Calu3 (cell line): ENCODE results near the gene DOCK9. TPM values are rescaled to one million over a fixed set of nuclear protein-coding genes. Genes with fewer than 3 reads are reported as not detected.

ENCODE experiments used
- BruUV-seq: library from RNA; stranded (reverse); fragments of 400-500 nt; replicated peaks from 2 replicates; lab custom pipeline; 2021; lab: Mats Ljungman, UMichigan
- CTCF ChIA-PET: fragments of 300-600 bp; sonication (Branson Sonifier 250); formaldehyde crosslinking; loops from one replicate; lab custom pipeline; 2022; ENCODE audit warnings: antibody characterized with exemption; lab: Charles Lee
- DNase-seq: peaks from one replicate; pipeline ENCODE4 v3.0.0; 2022
- H3K27ac Mint-ChIP-seq: one replicate; pipeline ENCODE4 v1.8.0; 2022; ENCODE audit warnings: mixed read lengths; ENCODE audit not compliant: unreplicated experiment
- H3K27me3 Mint-ChIP-seq: one replicate; pipeline ENCODE4 v1.8.0; 2022; ENCODE audit warnings: mixed read lengths; ENCODE audit not compliant: unreplicated experiment
- H3K36me3 Mint-ChIP-seq: one replicate; pipeline ENCODE4 v1.8.0; 2022; ENCODE audit warnings: mild to moderate bottlenecking, moderate library complexity, mixed read lengths; ENCODE audit not compliant: insufficient read depth, unreplicated experiment
- H3K4me1 Mint-ChIP-seq: one replicate; pipeline ENCODE4 v1.8.0; 2022; ENCODE audit warnings: mild to moderate bottlenecking, low read depth, mixed read lengths; ENCODE audit not compliant: unreplicated experiment
- H3K4me3 Mint-ChIP-seq: one replicate; pipeline ENCODE4 v1.8.0; 2022; ENCODE audit warnings: mild to moderate bottlenecking, low read depth, moderate library complexity, mixed read lengths; ENCODE audit not compliant: unreplicated experiment
- H3K9me3 Mint-ChIP-seq: one replicate; pipeline ENCODE4 v1.8.0; 2022; ENCODE audit warnings: low read depth, mixed read lengths; ENCODE audit not compliant: unreplicated experiment
- intact Hi-C: fragments of 100-400 bp; cut with micrococcal nuclease; formaldehyde crosslinking; loops from one replicate; pipeline ENCODE4 v1.10.0; 2022; ENCODE audit not compliant: unreplicated experiment
- total RNA-seq: library from RNA; stranded (reverse); gene quantifications from 2 replicates; pipeline ENCODE4 v1.2.3, GENCODE V29; 2022
- TF ChIP-seq, protein P1 (sequence below): fragments of 200-600 bp; IDR thresholded peaks from one replicate; pipeline ENCODE4 v1.8.0; 2022; ENCODE audit warnings: antibody characterized with exemption; ENCODE audit not compliant: unreplicated experiment

DOCK9 gene
- total RNA-seq, 1 experiment from 2014 or later, result 26.2 TPM

DNA sequence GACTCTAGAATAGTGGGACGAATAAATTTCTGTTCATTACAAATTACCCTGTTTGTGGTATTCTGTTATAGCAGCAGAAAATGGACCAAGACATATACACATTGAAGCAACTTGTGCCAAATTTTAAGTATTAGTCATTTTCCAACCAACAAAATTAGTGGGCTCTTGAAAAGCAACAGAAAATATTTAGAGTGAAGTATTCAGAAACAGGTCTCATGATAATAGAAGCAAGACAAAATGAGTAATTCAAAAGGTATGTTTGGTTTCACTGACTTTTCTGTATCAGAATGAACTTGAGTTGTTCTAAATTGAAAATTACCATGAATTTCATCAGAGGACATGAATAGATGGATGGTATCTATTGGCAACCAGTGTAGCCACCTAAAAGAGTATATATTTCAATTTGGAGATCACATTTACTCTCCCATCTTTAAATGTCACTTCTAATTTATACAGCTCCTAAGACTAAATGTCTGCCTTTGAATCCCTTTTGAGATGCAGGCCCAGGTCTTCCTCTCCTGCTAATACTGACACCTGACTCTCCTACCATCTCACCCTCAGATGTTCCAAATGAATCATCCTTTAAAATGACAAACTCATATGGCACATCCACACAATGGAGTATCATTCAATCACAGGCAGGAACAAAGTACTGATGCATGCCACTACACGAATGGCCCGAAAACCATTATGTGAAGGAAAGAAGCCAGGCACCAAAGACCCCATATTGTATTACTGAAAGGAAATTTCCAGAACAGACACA lies 40.7 kb upstream of the DOCK9 start:
- CTCF ChIA-PET, result no interaction called here

DNA sequence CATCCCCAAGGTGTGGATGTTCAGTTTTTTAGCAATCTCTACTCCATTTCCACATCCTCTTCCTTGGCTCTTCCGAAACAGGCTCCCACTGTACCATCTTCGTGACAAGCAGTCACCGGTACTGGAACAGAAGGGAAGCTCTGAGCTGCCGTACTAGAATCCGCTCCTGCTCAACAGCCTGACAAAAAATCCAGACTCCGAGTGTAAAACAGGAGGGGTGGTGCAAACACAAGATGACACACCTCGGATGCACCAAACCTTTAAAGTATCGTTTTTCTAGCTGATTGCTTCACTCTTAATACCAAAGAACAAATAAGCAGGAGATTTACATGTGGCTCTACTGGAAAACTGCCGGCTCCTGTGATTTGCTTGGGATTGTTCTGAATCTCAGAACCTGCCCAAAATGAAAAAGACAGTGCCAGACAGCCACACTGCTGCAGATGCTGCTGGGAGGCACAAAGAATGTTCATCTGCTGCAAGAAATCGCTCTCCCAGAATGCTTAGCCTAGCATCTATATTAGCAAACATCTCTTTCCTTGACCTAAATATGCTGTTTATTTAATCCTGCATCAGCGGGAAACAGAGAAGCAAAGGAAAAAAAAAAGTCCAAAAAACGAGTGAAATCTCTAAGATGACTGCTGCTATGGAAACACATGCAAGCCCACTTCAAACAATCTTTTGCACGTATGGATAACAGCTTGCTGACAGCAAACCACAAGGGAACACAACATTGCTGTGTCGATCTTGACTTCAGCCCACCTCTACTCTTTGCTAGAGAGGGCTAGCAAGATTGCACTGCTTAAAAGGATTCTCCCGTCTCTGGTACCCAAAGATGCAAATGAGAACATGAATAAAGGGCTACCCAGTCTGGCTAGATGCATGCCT lies 38.0 kb upstream of the DOCK9 start:
- TF ChIP-seq, protein P1, sequence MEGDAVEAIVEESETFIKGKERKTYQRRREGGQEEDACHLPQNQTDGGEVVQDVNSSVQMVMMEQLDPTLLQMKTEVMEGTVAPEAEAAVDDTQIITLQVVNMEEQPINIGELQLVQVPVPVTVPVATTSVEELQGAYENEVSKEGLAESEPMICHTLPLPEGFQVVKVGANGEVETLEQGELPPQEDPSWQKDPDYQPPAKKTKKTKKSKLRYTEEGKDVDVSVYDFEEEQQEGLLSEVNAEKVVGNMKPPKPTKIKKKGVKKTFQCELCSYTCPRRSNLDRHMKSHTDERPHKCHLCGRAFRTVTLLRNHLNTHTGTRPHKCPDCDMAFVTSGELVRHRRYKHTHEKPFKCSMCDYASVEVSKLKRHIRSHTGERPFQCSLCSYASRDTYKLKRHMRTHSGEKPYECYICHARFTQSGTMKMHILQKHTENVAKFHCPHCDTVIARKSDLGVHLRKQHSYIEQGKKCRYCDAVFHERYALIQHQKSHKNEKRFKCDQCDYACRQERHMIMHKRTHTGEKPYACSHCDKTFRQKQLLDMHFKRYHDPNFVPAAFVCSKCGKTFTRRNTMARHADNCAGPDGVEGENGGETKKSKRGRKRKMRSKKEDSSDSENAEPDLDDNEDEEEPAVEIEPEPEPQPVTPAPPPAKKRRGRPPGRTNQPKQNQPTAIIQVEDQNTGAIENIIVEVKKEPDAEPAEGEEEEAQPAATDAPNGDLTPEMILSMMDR, result no peak
- Mint-ChIP-seq H3K4me1 (peaks cover 18% of the 10 kb centered on the region), H3K4me3 (no peak overlapping the region), H3K36me3 (no peaks in the 10 kb centered on the region), H3K9me3 (no peaks in the 10 kb centered on the region), H3K27me3 (no peaks in the 10 kb centered on the region), H3K27ac (no peak overlapping the region)
- no peak for DNase-seq
- intact Hi-C loops, result no loop called here
- CTCF ChIA-PET, result no interaction called here
- no TSS peak for BruUV-seq

More for the DNA sequence above, 40.7 kb upstream of the DOCK9 start:
- no peak for DNase-seq
- Mint-ChIP-seq H3K27me3 (no peaks in the 10 kb centered on the region), H3K4me3 (no peak overlapping the region), H3K9me3 (no peaks in the 10 kb centered on the region), H3K27ac (no peak overlapping the region), H3K4me1 (peaks cover 13% of the 10 kb centered on the region), H3K36me3 (no peaks in the 10 kb centered on the region)
- TF ChIP-seq, protein P1, result no peak
- no TSS peak for BruUV-seq
- intact Hi-C loops, result no loop called here

DNA sequence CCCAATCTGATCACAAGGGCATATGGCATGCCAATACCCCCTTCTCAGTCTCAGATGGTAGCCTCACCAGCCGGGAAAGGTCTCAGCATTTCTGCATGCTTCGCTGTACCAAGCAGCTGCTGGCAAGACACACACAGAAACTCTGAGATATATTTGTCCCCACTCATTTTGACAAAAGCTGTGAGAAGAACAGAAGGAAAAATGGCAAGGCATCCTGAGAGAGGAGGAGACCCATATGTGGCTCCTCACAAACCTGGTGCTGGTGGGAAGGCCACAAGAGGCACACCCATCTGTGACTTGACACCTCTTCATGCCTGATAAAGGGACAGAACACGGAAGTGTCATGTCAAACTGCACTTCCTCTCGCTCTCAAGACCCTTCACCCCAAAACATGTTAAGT lies 36.7 kb upstream of the DOCK9 start:
- CTCF ChIA-PET, result no interaction called here
- intact Hi-C loops, result no loop called here
- H3K4me3 Mint-ChIP-seq, result no peak overlapping the region
- DNase-seq, result no peak
- BruUV-seq, result no TSS peak
- no peak overlapping the region for H3K27ac Mint-ChIP-seq
- H3K9me3 Mint-ChIP-seq, result no peaks in the 10 kb centered on the region
- no peaks in the 10 kb centered on the region for H3K27me3 Mint-ChIP-seq
- no peaks in the 10 kb centered on the region for H3K36me3 Mint-ChIP-seq
- H3K4me1 Mint-ChIP-seq, result peaks cover 18% of the 10 kb centered on the region
- TF ChIP-seq, protein P1, result no peak

GRCh38 chr13:99013951-99014350 lies 36.1 kb upstream of the DOCK9 start:
- Mint-ChIP-seq H3K27ac (no peak overlapping the region), H3K36me3 (no peaks in the 10 kb centered on the region), H3K27me3 (no peaks in the 10 kb centered on the region), H3K9me3 (no peaks in the 10 kb centered on the region), H3K4me1 (peaks cover 15% of the 10 kb centered on the region), H3K4me3 (no peak overlapping the region)
- no TSS peak for BruUV-seq
- TF ChIP-seq, protein P1, result no peak
- intact Hi-C loops, result no loop called here
- CTCF ChIA-PET, result no interaction called here
- DNase-seq, result no peak
